Immature natural killer cell (primary cell): ENCODE measurements around the gene SIGMAR1. TPM values are rescaled to one million over a fixed set of nuclear protein-coding genes. Genes with fewer than 3 reads are reported as not detected.

Source experiments
- DNase-seq, 3 donors: peaks; one replicate each; pipeline ENCODE4 v3.0.0; 2022; ENCODE audit warnings: mixed read lengths in 1 of 3
- H3K27ac Mint-ChIP-seq, 6 donors: one replicate each; pipeline ENCODE4 v1.8.0; 2020; ENCODE audit warnings: mixed read lengths in 6 of 6, mild to moderate bottlenecking in 5 of 6, inconsistent platforms in 4 of 6, moderate library complexity in 3 of 6
- H3K27me3 Mint-ChIP-seq, 3 donors: one replicate each; pipeline ENCODE4 v1.8.0; 2020 to 2021; ENCODE audit warnings: low read depth in 3 of 3, mild to moderate bottlenecking in 3 of 3, mixed read lengths in 3 of 3, moderate library complexity in 3 of 3, inconsistent platforms in 1 of 3
- H3K36me3 Mint-ChIP-seq, 3 donors: one replicate each; pipeline ENCODE4 v1.8.0; 2020; ENCODE audit warnings: mixed read lengths in 3 of 3, inconsistent platforms in 2 of 3, mild to moderate bottlenecking in 2 of 3
- H3K4me1 Mint-ChIP-seq, 2 donors: one replicate each; pipeline ENCODE4 v1.8.0; 2020; ENCODE audit warnings: inconsistent platforms in 2 of 2, mild to moderate bottlenecking in 2 of 2, mixed read lengths in 2 of 2, moderate library complexity in 1 of 2
- H3K4me3 Mint-ChIP-seq, 5 donors: one replicate each; pipeline ENCODE4 v1.8.0; 2020; ENCODE audit warnings: mild to moderate bottlenecking in 5 of 5, mixed read lengths in 5 of 5, inconsistent platforms in 3 of 5, moderate library complexity in 3 of 5
- H3K9me3 Mint-ChIP-seq, 6 donors: one replicate each; pipeline ENCODE4 v1.8.0; 2020; ENCODE audit warnings: mild to moderate bottlenecking in 6 of 6, mixed read lengths in 6 of 6, inconsistent platforms in 4 of 6, moderate library complexity in 3 of 6
- polyA plus RNA-seq, 3 donors: library from polyadenylated mRNA; unstranded; fragments of 300-500 nt; fragmentation: Illumina TruSeq; gene quantifications; one replicate each; pipeline ENCODE4 v1.2.3, GENCODE V29; 2021

The SIGMAR1 gene
- polyA plus RNA-seq, 3 donors from 2014 or later, result 75.8 to 135 (median 85.2) TPM

GRCh38 chr9:34634551-34635248 lies 2.9 kb downstream of the SIGMAR1 start:
- Mint-ChIP-seq H3K4me3 (peak overlapping the region in 1 of 5 donors; percentile 18), H3K27me3 (peaks cover 1 to 19% (median 10%) of the 10 kb centered on the region in 3 donors), H3K36me3 (peaks cover 0 to 3% (median 0%) of the 10 kb centered on the region in 3 donors), H3K9me3 (no peaks in the 10 kb centered on the region), H3K27ac (no peak overlapping the region), H3K4me1 (peaks cover 32 to 44% of the 10 kb centered on the region in 2 donors)
- no peak for DNase-seq

GRCh38 chr9:34633851-34634550 lies 3.6 kb downstream of the SIGMAR1 start:
- peaks cover 0 to 3% (median 0%) of the 10 kb centered on the region in 3 donors for H3K36me3 Mint-ChIP-seq
- DNase-seq, result peak; percentile 73 to 77 (median 73)
- H3K27ac Mint-ChIP-seq, result peak overlapping the region in 3 of 6 donors; percentile 17 to 37 (median 34)
- peak overlapping the region in 3 of 5 donors; percentile 6 to 40 (median 29) for H3K4me3 Mint-ChIP-seq
- peaks cover 1 to 26% (median 14%) of the 10 kb centered on the region in 3 donors for H3K27me3 Mint-ChIP-seq
- H3K9me3 Mint-ChIP-seq, result no peaks in the 10 kb centered on the region
- H3K4me1 Mint-ChIP-seq, result peaks cover 37 to 49% of the 10 kb centered on the region in 2 donors

GRCh38 chr9:34633166-34633565 lies 4.4 kb downstream of the SIGMAR1 start:
- DNase-seq, result no peak
- H3K27ac Mint-ChIP-seq, result no peak overlapping the region
- peaks cover 35 to 48% of the 10 kb centered on the region in 2 donors for H3K4me1 Mint-ChIP-seq
- peaks cover 6 to 29% (median 20%) of the 10 kb centered on the region in 3 donors for H3K27me3 Mint-ChIP-seq
- no peak overlapping the region for H3K4me3 Mint-ChIP-seq
- peaks cover 4 to 8% (median 5%) of the 10 kb centered on the region in 3 donors for H3K36me3 Mint-ChIP-seq
- H3K9me3 Mint-ChIP-seq, result no peaks in the 10 kb centered on the region

- Mint-ChIP-seq H3K27me3 (peaks cover 19 to 30% (median 28%) of the 10 kb centered on the region in 3 donors), H3K4me1 (peaks cover 20 to 28% of the 10 kb centered on the region in 2 donors), H3K9me3 (no peaks in the 10 kb centered on the region), H3K36me3 (peaks cover 4 to 8% (median 5%) of the 10 kb centered on the region in 3 donors), H3K4me3 (peak overlapping the region in 4 of 5 donors; percentile 21 to 61 (median 37)), H3K27ac (peak overlapping the region in 1 of 6 donors; percentile 20)
- no peak for DNase-seq
Measured at GRCh38 chr9:34630402-34631154, 7.0 kb downstream of the SIGMAR1 start.

DNA sequence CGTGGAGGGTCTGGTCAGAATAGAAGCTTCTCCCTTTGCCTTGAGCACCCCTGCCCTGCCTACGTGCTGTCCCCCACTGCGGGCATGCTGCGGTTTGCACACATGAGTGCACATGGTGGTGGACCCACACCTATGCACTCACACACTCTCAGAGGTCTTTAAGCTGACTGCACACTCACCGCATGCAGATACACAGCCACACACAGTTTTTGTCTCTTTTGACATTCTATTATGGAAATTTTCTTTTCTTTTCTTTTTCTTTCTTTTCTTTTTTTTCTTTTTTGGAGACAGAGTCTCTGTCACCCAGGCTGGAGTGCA lies 8.1 kb downstream of the SIGMAR1 start:
- peaks cover 18 to 24% of the 10 kb centered on the region in 2 donors for H3K4me1 Mint-ChIP-seq
- peaks cover 24 to 36% (median 32%) of the 10 kb centered on the region in 3 donors for H3K27me3 Mint-ChIP-seq
- H3K9me3 Mint-ChIP-seq, result no peaks in the 10 kb centered on the region
- H3K36me3 Mint-ChIP-seq, result peaks cover 4 to 8% (median 5%) of the 10 kb centered on the region in 3 donors
- H3K27ac Mint-ChIP-seq, result peak overlapping the region in 1 of 6 donors; percentile 35
- peak overlapping the region; percentile 73 to 88 (median 83) for H3K4me3 Mint-ChIP-seq
- DNase-seq, result no peak

- Mint-ChIP-seq H3K27me3 (peaks cover 26 to 40% (median 34%) of the 10 kb centered on the region in 3 donors), H3K4me1 (peaks cover 14 to 19% of the 10 kb centered on the region in 2 donors), H3K4me3 (peak within 1 kb of the TSS; percentile 82 to 92 (median 88)), H3K9me3 (no peaks in the 10 kb centered on the region), H3K27ac (peak within 1 kb of the TSS in 2 of 6 donors; percentile 35 to 58), H3K36me3 (peaks cover 4 to 6% (median 5%) of the 10 kb centered on the region in 3 donors)
- DNase-seq, result peak; percentile 20 to 39 (median 37)
Measured at GRCh38 chr9:34628656-34629490, 8.7 kb downstream of the SIGMAR1 start, which contains the start of gene ARID3C. Gene ARID3C (minus strand): TSS chr9:34629066. CDS start chr9:34628014, 1,052 bp downstream.

DNA sequence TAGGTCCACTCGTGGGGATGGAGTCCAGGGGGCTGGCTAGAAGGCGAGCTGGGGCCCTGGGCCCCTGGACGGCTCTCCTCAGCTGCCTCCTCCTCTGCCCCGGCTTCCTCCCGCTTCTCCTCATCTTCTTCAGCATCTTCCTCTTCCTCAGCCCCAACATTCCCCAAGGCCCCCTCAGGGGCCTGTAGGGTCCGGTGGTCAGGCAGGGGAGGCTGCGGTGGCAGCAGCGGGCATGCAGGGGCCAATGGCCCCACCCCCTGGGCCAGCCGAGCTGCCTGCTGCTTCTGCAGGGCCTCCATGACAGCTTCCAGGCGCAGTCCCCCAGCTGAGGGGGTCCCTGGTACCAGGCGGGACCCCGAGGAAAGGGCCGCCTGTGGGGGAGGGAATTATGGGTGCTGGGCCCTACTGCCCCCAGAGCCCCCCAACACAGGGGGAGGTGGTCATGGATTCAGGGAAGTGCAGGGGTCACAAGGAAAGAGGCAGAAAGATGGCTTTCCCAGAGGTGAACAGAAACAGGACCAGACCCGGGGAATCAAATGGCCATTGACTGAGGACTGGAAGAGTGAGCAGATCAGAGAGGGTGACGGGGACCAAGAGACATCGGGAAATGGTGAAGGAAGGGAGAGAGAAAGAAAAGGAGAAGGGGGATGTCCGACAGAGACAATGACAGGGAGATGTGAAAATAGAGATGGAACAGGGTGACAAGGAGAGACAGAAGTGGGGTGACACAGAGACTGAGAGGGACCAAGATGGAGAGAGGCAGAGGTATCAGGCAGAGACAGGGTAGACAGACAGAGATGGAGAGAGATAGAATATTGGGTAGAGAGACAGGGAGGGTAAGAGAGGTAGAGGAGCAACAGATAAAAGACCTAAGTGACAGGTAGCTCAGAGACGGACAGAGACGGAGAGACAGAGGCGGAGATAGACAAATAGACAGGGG lies 9.6 kb downstream of the SIGMAR1 start:
- peaks cover 16 to 17% of the 10 kb centered on the region in 2 donors for H3K4me1 Mint-ChIP-seq

GRCh38 chr9:34625186-34625486 lies 12.5 kb downstream of the SIGMAR1 start:
- no peak overlapping the region for H3K4me3 Mint-ChIP-seq
- DNase-seq, result no peak
- H3K4me1 Mint-ChIP-seq, result peaks cover 26 to 30% of the 10 kb centered on the region in 2 donors
- H3K36me3 Mint-ChIP-seq, result peaks cover 4 to 5% (median 5%) of the 10 kb centered on the region in 3 donors
- no peak overlapping the region for H3K27ac Mint-ChIP-seq
- peaks cover 35 to 56% (median 36%) of the 10 kb centered on the region in 3 donors for H3K27me3 Mint-ChIP-seq
- H3K9me3 Mint-ChIP-seq, result peaks cover 0 to 2% (median 0%) of the 10 kb centered on the region in 6 donors

More for the DNA sequence above, 9.6 kb downstream of the SIGMAR1 start:
- H3K9me3 Mint-ChIP-seq, result peaks cover 0 to 2% (median 0%) of the 10 kb centered on the region in 6 donors
- peak overlapping the region; percentile 79 to 92 (median 87) for H3K4me3 Mint-ChIP-seq
- peak overlapping the region in 2 of 6 donors; percentile 10 to 58 for H3K27ac Mint-ChIP-seq
- peaks cover 30 to 46% (median 37%) of the 10 kb centered on the region in 3 donors for H3K27me3 Mint-ChIP-seq
- H3K36me3 Mint-ChIP-seq, result peaks cover 4 to 5% (median 5%) of the 10 kb centered on the region in 3 donors
- DNase-seq, result no peak

GRCh38 chr9:34624475-34625185 lies 13.0 kb downstream of the SIGMAR1 start:
- Mint-ChIP-seq H3K27ac (no peak overlapping the region), H3K9me3 (peaks cover 0 to 2% (median 0%) of the 10 kb centered on the region in 6 donors), H3K4me1 (peaks cover 31 to 35% of the 10 kb centered on the region in 2 donors), H3K36me3 (peaks cover 4 to 5% (median 5%) of the 10 kb centered on the region in 3 donors), H3K27me3 (peaks cover 34 to 52% (median 35%) of the 10 kb centered on the region in 3 donors), H3K4me3 (no peak overlapping the region)
- DNase-seq, result no peak

GRCh38 chr9:34623374-34624235 lies 14.0 kb downstream of the SIGMAR1 start:
- H3K27me3 Mint-ChIP-seq, result peaks cover 27 to 46% (median 35%) of the 10 kb centered on the region in 3 donors
- H3K27ac Mint-ChIP-seq, result peak overlapping the region in 2 of 6 donors; percentile 70
- H3K36me3 Mint-ChIP-seq, result peaks cover 3 to 4% (median 4%) of the 10 kb centered on the region in 3 donors
- peaks cover 0 to 2% (median 0%) of the 10 kb centered on the region in 6 donors for H3K9me3 Mint-ChIP-seq
- H3K4me3 Mint-ChIP-seq, result peak overlapping the region in 3 of 5 donors; percentile 21 to 46 (median 34)
- DNase-seq, result peak; percentile 32 to 44 (median 39)
- H3K4me1 Mint-ChIP-seq, result peaks cover 32 to 38% of the 10 kb centered on the region in 2 donors
